LNCaP clone FGC (cell line): ENCODE results near the gene SF3B5.
"Not testable (repeated sequence)": the region's sequence is repeated elsewhere in the genome, so short reads cannot be mapped to it uniquely, and the experiment has no call there.

Experiments used
- DNase-seq: peaks from one replicate; pipeline ENCODE4 v3.0.0-alpha.2; 2011; ENCODE audit warnings: low read depth
- H3K4me3 ChIP-seq: 2 replicates; pipeline ENCODE4 v1.5.1; 2011; ENCODE audit warnings: mild to moderate bottlenecking, low read depth, low read length, control low read depth
- CTCF ChIP-seq: IDR thresholded peaks from 2 replicates; pipeline ENCODE4 v1.5.1; 2012; ENCODE audit warnings: mild to moderate bottlenecking; ENCODE audit not compliant: control insufficient read depth, insufficient read depth; ENCODE audit errors: extremely low read depth

The SF3B5 gene

GRCh38 chr6:144138542-144138941 is 43.2 kb upstream of the SF3B5 start:
- H3K4me3 ChIP-seq: no peak overlapping the region
- TF ChIP-seq CTCF: no peak
- DNase-seq: no peak

DNA sequence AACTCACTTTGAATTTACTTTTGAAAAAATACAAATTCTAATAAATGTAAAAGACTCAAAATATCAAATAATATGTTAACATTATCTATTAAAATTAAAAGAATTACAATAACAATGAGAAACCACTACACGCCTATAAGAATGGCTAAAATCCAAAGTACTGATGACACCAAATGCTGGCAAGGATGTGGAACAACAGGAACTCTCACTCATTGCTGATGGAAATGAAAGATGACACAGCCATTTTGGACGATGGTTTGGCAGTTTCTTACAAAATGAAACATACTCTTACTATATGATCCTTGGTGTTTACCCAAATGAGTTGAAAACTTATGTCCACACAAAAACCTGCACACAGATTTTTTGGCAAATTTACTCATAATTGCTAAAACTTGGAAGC is 39.4 kb upstream of the SF3B5 start:
- no peak overlapping the region for H3K4me3 ChIP-seq
- TF ChIP-seq CTCF: no peak
- peak; percentile 30 for DNase-seq

DNA sequence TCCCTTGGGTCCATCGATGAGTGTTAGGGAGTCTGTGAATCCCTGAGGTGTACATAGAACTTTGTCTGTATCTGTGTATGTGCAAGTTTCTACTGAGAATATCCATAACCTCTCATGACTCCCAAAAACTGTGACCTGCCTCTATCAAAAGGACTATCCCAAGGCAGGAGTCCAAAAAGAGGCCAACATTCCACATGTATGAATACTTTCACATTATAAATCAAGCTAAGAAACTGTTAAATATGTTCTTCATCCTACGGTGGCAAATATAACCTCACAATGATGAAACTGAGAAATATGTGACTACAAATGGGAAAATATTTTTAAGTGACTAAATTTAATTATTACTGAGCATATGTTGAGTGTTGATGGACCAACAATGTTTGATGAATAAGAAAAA is 38.8 kb upstream of the SF3B5 start:
- DNase-seq: no peak
- H3K4me3 ChIP-seq: no peak overlapping the region
- TF ChIP-seq CTCF: no peak

- DNase-seq: no peak
- H3K4me3 ChIP-seq: no peak overlapping the region
- TF ChIP-seq CTCF: no peak
These were observed 38.0 kb upstream of the SF3B5 start for GRCh38 chr6:144133225-144133821.

- DNase-seq, H3K4me3 ChIP-seq: not testable (repeated sequence)
These were observed 36.9 kb upstream of the SF3B5 start for GRCh38 chr6:144132167-144132690.

- TF ChIP-seq CTCF: no peak
- no peak overlapping the region for H3K4me3 ChIP-seq
- no peak for DNase-seq
These were observed 35.9 kb upstream of the SF3B5 start for GRCh38 chr6:144131248-144131709.

DNA sequence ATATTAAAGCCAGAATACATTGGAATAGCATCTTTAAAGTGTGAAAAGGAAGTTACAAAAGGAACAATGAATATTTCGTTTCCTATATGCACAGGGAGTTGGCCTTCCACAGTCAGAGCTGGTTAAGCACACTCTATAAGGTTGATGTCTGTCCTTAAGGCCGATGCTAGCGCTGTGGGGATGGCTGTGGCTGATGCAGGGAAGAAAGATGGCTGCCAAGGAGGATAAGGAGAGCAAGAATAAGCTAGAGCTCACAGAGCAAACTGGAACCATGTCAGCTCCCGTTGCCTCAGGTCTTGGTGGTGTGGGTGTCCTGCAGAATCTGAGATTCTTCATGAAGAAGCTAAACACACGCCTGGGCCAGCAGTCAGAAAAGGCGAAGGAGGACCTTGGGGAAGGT is 34.1 kb upstream of the SF3B5 start:
- TF ChIP-seq CTCF: no peak
- DNase-seq: no peak
- H3K4me3 ChIP-seq: no peak overlapping the region
